SJCRH30 (cell line): ENCODE results near the gene ARID1B. TPM values are rescaled to one million over a fixed set of nuclear protein-coding genes. Genes with fewer than 3 reads are reported as not detected.

Source experiments
- DNase-seq, 2 experiments: peaks; one replicate each; pipeline ENCODE4 v3.0.0-alpha.2; 2015 to 2020
- H3K27ac ChIP-seq: fragments of 250-450 bp; sonication (Bioruptor Pico); 2 replicates; pipeline ENCODE4 v1.5.1; 2020; ENCODE audit warnings: mild to moderate bottlenecking, moderate library complexity
- H3K27me3 ChIP-seq: fragments of 250-450 bp; sonication (Bioruptor Pico); 2 replicates; pipeline ENCODE4 v1.5.1; 2020; ENCODE audit warnings: mild to moderate bottlenecking, moderate library complexity
- H3K36me3 ChIP-seq: fragments of 250-450 bp; sonication (Bioruptor Pico); 2 replicates; pipeline ENCODE4 v1.5.1; 2020; ENCODE audit warnings: mild to moderate bottlenecking, moderate library complexity
- H3K4me1 ChIP-seq: fragments of 250-450 bp; sonication (Bioruptor Pico); 2 replicates; pipeline ENCODE4 v1.5.1; 2020; ENCODE audit warnings: mild to moderate bottlenecking, moderate library complexity
- H3K4me3 ChIP-seq: fragments of 250-450 bp; sonication (Bioruptor Pico); 2 replicates; pipeline ENCODE4 v1.5.1; 2020; ENCODE audit warnings: mild to moderate bottlenecking, moderate library complexity
- H3K9me3 ChIP-seq: fragments of 250-450 bp; sonication (Bioruptor Pico); replicated peaks from 2 replicates; pipeline ENCODE4 v1.5.1; 2020; ENCODE audit warnings: mild to moderate bottlenecking, moderate library complexity
- total RNA-seq: library from RNA; depleted of rRNA; stranded (reverse); fragments of >200 nt; shearing (Covaris generic); gene quantifications from 2 replicates; pipeline ENCODE4 v1.2.3, GENCODE V29; 2014

The ARID1B gene
- total RNA-seq, 1 experiment from 2014 or later: 28.5 TPM

DNA sequence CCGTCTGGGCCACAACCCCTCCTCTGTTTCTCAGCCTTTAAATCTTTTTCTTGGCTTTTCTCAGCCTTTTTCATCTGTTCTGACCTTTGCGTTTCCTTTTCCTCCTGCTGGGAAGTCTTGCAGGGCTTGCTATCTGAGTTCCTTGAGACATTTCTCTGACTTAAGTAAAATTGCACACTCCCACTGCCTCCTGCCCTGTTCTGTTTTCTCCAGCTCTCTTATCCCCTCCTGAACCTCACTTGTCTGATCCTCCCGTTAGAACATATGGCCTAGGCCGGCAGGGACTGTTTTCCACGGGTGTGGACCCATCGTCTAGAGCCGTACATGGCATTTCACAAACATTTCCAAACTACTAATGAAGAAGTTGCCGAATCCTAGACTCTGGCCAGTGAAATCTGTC, 63.0 kb downstream of the ARID1B start:
- no peaks in the 10 kb centered on the region for H3K27me3 ChIP-seq
- H3K27ac ChIP-seq: no peak overlapping the region
- H3K4me3 ChIP-seq: no peak overlapping the region
- DNase-seq: no peak
- no peaks in the 10 kb centered on the region for H3K4me1 ChIP-seq
- H3K9me3 ChIP-seq: no peaks in the 10 kb centered on the region
- peaks cover 5% of the 10 kb centered on the region; the same call in 1 of the 2 replicates for H3K36me3 ChIP-seq

GRCh38 chr6:156840606-156841005, 63.4 kb downstream of the ARID1B start:
- no peaks in the 10 kb centered on the region for H3K4me1 ChIP-seq
- no peaks in the 10 kb centered on the region for H3K9me3 ChIP-seq
- H3K27ac ChIP-seq: no peak overlapping the region
- no peaks in the 10 kb centered on the region for H3K27me3 ChIP-seq
- peaks cover 3% of the 10 kb centered on the region; the same call in 1 of the 2 replicates for H3K36me3 ChIP-seq
- DNase-seq: no peak
- H3K4me3 ChIP-seq: no peak overlapping the region

- DNase-seq: no peak
- Histone ChIP-seq H3K27me3 (no peaks in the 10 kb centered on the region), H3K36me3 (no peaks in the 10 kb centered on the region), H3K4me3 (no peak overlapping the region), H3K27ac (no peak overlapping the region), H3K9me3 (no peaks in the 10 kb centered on the region), H3K4me1 (no peaks in the 10 kb centered on the region)
Measured at GRCh38 chr6:156841508-156841907, 64.3 kb downstream of the ARID1B start.

DNA sequence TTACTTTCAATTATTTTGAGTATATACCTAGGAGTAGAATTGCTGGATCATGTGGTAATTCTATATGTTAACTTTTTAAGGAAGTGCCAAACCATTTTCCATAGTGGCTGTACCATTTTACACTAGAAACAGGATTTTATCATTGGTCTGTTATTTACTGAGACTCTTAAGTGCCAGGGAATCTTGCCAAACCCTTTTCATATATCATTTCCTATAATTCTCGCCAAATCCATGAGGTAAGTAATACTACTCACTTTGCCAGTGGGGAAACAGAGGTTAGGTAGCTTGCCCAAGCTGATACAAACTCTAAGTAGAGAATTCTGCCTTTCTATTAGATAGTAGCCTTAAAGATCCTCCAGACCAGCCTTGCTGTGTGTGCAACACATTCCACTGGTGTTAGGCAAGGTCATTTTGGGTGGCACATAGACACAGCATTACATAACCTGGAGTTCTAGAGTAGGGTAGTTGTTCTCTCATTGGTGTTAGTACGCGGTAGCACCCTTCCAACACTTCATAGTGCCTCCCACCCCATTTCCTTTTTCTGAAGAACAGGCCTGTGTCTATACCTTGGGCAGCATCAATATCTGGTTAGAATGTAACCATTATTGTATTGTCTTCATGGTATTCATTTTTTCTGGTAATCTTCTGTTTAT, 65.5 kb downstream of the ARID1B start:
- Histone ChIP-seq H3K4me1 (peaks cover 8% of the 10 kb centered on the region), H3K9me3 (no peaks in the 10 kb centered on the region), H3K36me3 (no peaks in the 10 kb centered on the region), H3K27ac (no peak overlapping the region), H3K4me3 (no peak overlapping the region), H3K27me3 (no peaks in the 10 kb centered on the region)
- DNase-seq: no peak

DNA sequence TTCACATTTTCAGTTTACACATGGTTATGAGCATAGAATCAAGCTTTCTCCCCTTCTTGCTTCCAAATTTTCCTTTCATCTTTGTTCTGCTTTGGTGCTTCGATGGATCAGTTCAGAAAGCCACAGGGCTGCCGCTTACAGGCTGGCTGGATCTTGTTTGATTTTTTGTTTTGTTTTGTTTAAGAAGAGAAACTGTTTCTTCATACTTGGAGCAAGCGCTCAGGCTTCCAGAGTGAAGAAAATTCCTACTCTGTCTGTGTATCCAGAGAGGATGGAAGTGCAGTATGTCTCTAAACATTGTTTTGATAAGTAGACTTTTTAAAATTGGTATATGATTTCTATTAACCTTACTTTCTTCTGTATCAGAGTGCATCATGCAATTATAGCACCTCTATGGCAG, 66.9 kb downstream of the ARID1B start:
- no peak overlapping the region for H3K4me3 ChIP-seq
- no peak overlapping the region for H3K27ac ChIP-seq
- H3K4me1 ChIP-seq: peaks cover 19% of the 10 kb centered on the region
- no peaks in the 10 kb centered on the region for H3K27me3 ChIP-seq
- no peaks in the 10 kb centered on the region for H3K9me3 ChIP-seq
- H3K36me3 ChIP-seq: no peaks in the 10 kb centered on the region
- DNase-seq: no peak

GRCh38 chr6:156845454-156846155, 68.4 kb downstream of the ARID1B start:
- Histone ChIP-seq H3K36me3 (no peaks in the 10 kb centered on the region), H3K27ac (no peak overlapping the region), H3K4me1 (peaks cover 25% of the 10 kb centered on the region), H3K9me3 (no peaks in the 10 kb centered on the region), H3K4me3 (no peak overlapping the region), H3K27me3 (no peaks in the 10 kb centered on the region)
- no peak for DNase-seq

GRCh38 chr6:156846845-156847599, 69.8 kb downstream of the ARID1B start:
- H3K27ac ChIP-seq: no peak overlapping the region

DNA sequence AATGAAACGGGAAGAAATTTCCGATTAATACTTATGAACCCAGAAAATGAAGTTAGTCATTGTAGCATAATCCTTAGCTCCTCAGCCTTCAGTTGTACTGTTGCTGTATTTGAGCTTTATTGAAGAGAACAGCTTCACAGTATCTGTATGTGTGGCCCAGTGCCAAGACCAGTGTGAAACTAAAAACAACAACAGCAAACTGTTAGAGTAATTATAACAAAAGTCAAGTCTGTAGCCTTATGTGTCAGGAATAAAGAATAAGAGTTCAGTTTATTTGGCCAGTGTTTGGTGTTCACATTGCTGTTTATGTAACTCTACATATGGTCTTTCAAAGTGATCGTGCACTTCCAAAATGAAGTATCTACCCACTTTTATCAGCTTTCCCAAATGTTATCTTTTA, 70.9 kb downstream of the ARID1B start:
- Histone ChIP-seq H3K27me3 (no peaks in the 10 kb centered on the region), H3K4me1 (peaks cover 28% of the 10 kb centered on the region), H3K27ac (no peak overlapping the region), H3K9me3 (no peaks in the 10 kb centered on the region), H3K4me3 (no peak overlapping the region), H3K36me3 (no peaks in the 10 kb centered on the region)
- no peak for DNase-seq

More at GRCh38 chr6:156846845-156847599, 69.8 kb downstream of the ARID1B start:
- Histone ChIP-seq H3K27me3 (no peaks in the 10 kb centered on the region), H3K9me3 (no peaks in the 10 kb centered on the region), H3K4me1 (peaks cover 25% of the 10 kb centered on the region), H3K4me3 (no peak overlapping the region), H3K36me3 (no peaks in the 10 kb centered on the region)
- no peak for DNase-seq

DNA sequence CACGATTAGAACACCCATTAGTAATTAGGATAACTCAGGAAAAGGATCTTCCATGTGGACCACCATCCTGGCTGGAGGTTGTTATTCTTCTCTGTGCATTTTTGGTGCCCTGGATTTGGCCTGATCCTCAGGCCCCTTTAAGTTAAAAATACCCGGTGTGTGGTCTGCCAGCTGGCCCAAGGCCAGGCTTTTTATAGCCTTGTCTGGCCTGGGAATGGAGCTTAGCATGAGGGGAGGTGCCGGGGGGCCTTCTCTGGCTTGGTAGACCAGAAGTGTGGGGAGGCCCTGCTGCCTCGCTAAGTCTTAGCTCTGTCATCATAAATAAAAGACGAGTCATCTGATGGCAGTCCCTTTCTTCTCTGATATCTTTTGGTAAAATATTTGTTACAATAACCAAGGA, 71.4 kb downstream of the ARID1B start:
- Histone ChIP-seq H3K36me3 (no peaks in the 10 kb centered on the region), H3K4me3 (no peak overlapping the region), H3K27ac (no peak overlapping the region), H3K4me1 (peaks cover 28% of the 10 kb centered on the region), H3K9me3 (no peaks in the 10 kb centered on the region), H3K27me3 (no peaks in the 10 kb centered on the region)
- DNase-seq: peak; percentile 91 to 95

- Histone ChIP-seq H3K4me1 (peaks cover 28% of the 10 kb centered on the region), H3K4me3 (no peak overlapping the region), H3K27me3 (no peaks in the 10 kb centered on the region), H3K27ac (no peak overlapping the region), H3K36me3 (no peaks in the 10 kb centered on the region), H3K9me3 (no peaks in the 10 kb centered on the region)
- no peak for DNase-seq
Measured at GRCh38 chr6:156849806-156850205, 72.6 kb downstream of the ARID1B start.

GRCh38 chr6:156850353-156850752, 73.2 kb downstream of the ARID1B start:
- Histone ChIP-seq H3K4me3 (no peak overlapping the region), H3K27me3 (no peaks in the 10 kb centered on the region), H3K4me1 (peaks cover 28% of the 10 kb centered on the region), H3K9me3 (no peaks in the 10 kb centered on the region), H3K27ac (no peak overlapping the region), H3K36me3 (no peaks in the 10 kb centered on the region)
- no peak for DNase-seq

- peaks cover 28% of the 10 kb centered on the region for H3K4me1 ChIP-seq
- no peaks in the 10 kb centered on the region for H3K27me3 ChIP-seq
- no peak overlapping the region for H3K4me3 ChIP-seq
- H3K9me3 ChIP-seq: no peaks in the 10 kb centered on the region
- DNase-seq: no peak
- H3K27ac ChIP-seq: no peak overlapping the region
- H3K36me3 ChIP-seq: no peaks in the 10 kb centered on the region
Measured at GRCh38 chr6:156851454-156851921, 74.3 kb downstream of the ARID1B start.

- H3K4me1 ChIP-seq: peaks cover 24% of the 10 kb centered on the region
- no peaks in the 10 kb centered on the region for H3K9me3 ChIP-seq
- DNase-seq: no peak
- no peaks in the 10 kb centered on the region for H3K36me3 ChIP-seq
- H3K4me3 ChIP-seq: no peak overlapping the region
- H3K27ac ChIP-seq: no peak overlapping the region
- H3K27me3 ChIP-seq: no peaks in the 10 kb centered on the region
Measured at GRCh38 chr6:156852147-156852857, 75.1 kb downstream of the ARID1B start.

DNA sequence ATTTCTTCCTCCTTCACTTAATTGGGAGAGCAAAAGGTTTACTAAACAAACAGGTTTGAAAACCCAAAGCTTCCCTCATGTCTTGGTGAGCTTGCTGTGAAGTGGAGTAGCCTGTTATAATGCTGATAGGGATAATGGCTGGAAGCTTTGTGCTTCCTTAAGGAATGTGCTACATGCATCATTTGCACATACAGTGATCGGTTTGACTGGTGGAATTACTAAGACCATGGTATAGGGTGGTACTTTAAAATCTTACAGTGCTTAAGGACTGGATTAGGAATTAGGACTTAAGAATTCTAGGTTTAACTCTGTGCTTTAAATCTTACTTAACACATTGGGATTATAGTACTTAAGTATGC, 75.7 kb downstream of the ARID1B start:
- DNase-seq: no peak
- H3K36me3 ChIP-seq: no peaks in the 10 kb centered on the region
- H3K27ac ChIP-seq: no peak overlapping the region
- H3K9me3 ChIP-seq: no peaks in the 10 kb centered on the region
- H3K27me3 ChIP-seq: no peaks in the 10 kb centered on the region
- H3K4me3 ChIP-seq: no peak overlapping the region
- peaks cover 19% of the 10 kb centered on the region for H3K4me1 ChIP-seq

DNA sequence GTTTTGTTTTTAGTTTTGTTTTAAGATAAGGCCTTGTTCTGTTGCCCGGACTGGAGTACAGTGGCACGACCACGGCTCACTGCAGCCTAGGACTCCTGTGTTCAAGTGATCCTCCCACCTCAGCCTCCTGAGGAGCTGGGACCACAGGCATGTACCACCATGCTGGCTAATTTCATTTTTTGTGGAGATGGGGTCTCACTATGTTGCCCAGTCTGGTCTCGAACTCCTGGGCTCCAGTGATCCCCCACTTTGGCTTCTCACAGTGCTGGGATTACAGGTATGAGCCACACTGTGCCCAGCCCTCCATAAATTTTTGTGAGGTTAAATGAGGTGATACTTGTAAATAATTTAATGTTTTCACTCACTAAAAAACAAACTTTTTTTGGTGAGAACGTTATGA, 76.6 kb downstream of the ARID1B start:
- Histone ChIP-seq H3K36me3 (no peaks in the 10 kb centered on the region), H3K27ac (no peak overlapping the region), H3K4me3 (no peak overlapping the region), H3K27me3 (no peaks in the 10 kb centered on the region), H3K9me3 (no peaks in the 10 kb centered on the region), H3K4me1 (peaks cover 13% of the 10 kb centered on the region)
- DNase-seq: no peak
